Stimulated activated naive CD8-positive, alpha-beta T cell treated with anti-CD3 and anti-CD28 coated beads, Interleukin-15, Interleukin-2, amounts not matched to agents 100 ng/mL and 50 ng/mL, for 24 hours (primary cell): ENCODE data around the gene RAB11FIP3.
"Not testable (repeated sequence)": the region's sequence is repeated elsewhere in the genome, so short reads cannot be mapped to it uniquely, and the experiment has no call there.

Experiments used
- H3K27ac Mint-ChIP-seq: one replicate; pipeline ENCODE4 v1.8.0; 2021; ENCODE audit warnings: mild to moderate bottlenecking, mixed read lengths
- H3K27me3 Mint-ChIP-seq: one replicate; pipeline ENCODE4 v1.8.0; 2021; ENCODE audit warnings: mixed read lengths
- H3K36me3 Mint-ChIP-seq: one replicate; pipeline ENCODE4 v1.8.0; 2021; ENCODE audit warnings: low read depth, mixed read lengths
- H3K4me1 Mint-ChIP-seq: one replicate; pipeline ENCODE4 v1.8.0; 2021; ENCODE audit warnings: low read depth, mixed read lengths
- H3K4me3 Mint-ChIP-seq: one replicate; pipeline ENCODE4 v1.8.0; 2021; ENCODE audit warnings: mild to moderate bottlenecking, mixed read lengths
- H3K9me3 Mint-ChIP-seq: one replicate; pipeline ENCODE4 v1.8.0; 2021; ENCODE audit warnings: mixed read lengths

The RAB11FIP3 gene

GRCh38 chr16:404971-405486, 20.4 kb upstream of the RAB11FIP3 start:
- Mint-ChIP-seq H3K27ac (no peak overlapping the region), H3K27me3 (no peaks in the 10 kb centered on the region), H3K4me3 (no peak overlapping the region), H3K36me3 (no peaks in the 10 kb centered on the region), H3K4me1 (peaks cover 13% of the 10 kb centered on the region), H3K9me3 (no peaks in the 10 kb centered on the region)

GRCh38 chr16:405548-406506, 19.6 kb upstream of the RAB11FIP3 start:
- Mint-ChIP-seq H3K27ac (no peak overlapping the region), H3K4me1 (peaks cover 6% of the 10 kb centered on the region), H3K36me3 (no peaks in the 10 kb centered on the region), H3K27me3 (no peaks in the 10 kb centered on the region), H3K9me3 (no peaks in the 10 kb centered on the region), H3K4me3 (no peak overlapping the region)

GRCh38 chr16:407253-407652, 18.2 kb upstream of the RAB11FIP3 start:
- H3K4me1 Mint-ChIP-seq = peaks cover 3% of the 10 kb centered on the region
- H3K36me3 Mint-ChIP-seq = no peaks in the 10 kb centered on the region

GRCh38 chr16:410516-411178, 14.8 kb upstream of the RAB11FIP3 start:
- no peaks in the 10 kb centered on the region for H3K27me3 Mint-ChIP-seq

More at GRCh38 chr16:407253-407652, 18.2 kb upstream of the RAB11FIP3 start:
- Mint-ChIP-seq H3K27ac (no peak overlapping the region), H3K27me3 (no peaks in the 10 kb centered on the region), H3K9me3 (no peaks in the 10 kb centered on the region), H3K4me3 (no peak overlapping the region)

GRCh38 chr16:411576-412265, 13.7 kb upstream of the RAB11FIP3 start:
- H3K4me3 Mint-ChIP-seq = no peak overlapping the region
- H3K9me3 Mint-ChIP-seq = no peaks in the 10 kb centered on the region
- H3K27me3 Mint-ChIP-seq = no peaks in the 10 kb centered on the region
- no peaks in the 10 kb centered on the region for H3K4me1 Mint-ChIP-seq
- no peaks in the 10 kb centered on the region for H3K36me3 Mint-ChIP-seq
- H3K27ac Mint-ChIP-seq = no peak overlapping the region

More at GRCh38 chr16:410516-411178, 14.8 kb upstream of the RAB11FIP3 start:
- no peak overlapping the region for H3K4me3 Mint-ChIP-seq
- no peaks in the 10 kb centered on the region for H3K36me3 Mint-ChIP-seq
- no peaks in the 10 kb centered on the region for H3K9me3 Mint-ChIP-seq
- no peak overlapping the region for H3K27ac Mint-ChIP-seq
- no peaks in the 10 kb centered on the region for H3K4me1 Mint-ChIP-seq

GRCh38 chr16:414395-415169, 10.9 kb upstream of the RAB11FIP3 start:
- Mint-ChIP-seq H3K4me1 (no peaks in the 10 kb centered on the region), H3K27ac (no peak overlapping the region), H3K27me3 (no peaks in the 10 kb centered on the region)

GRCh38 chr16:415170-415498, 10.3 kb upstream of the RAB11FIP3 start:
- H3K4me1 Mint-ChIP-seq, H3K9me3 Mint-ChIP-seq, H3K36me3 Mint-ChIP-seq, H3K27ac Mint-ChIP-seq, H3K4me3 Mint-ChIP-seq, H3K27me3 Mint-ChIP-seq: not testable (repeated sequence)

More at GRCh38 chr16:414395-415169, 10.9 kb upstream of the RAB11FIP3 start:
- H3K9me3 Mint-ChIP-seq = no peaks in the 10 kb centered on the region
- no peak overlapping the region for H3K4me3 Mint-ChIP-seq
- H3K36me3 Mint-ChIP-seq = no peaks in the 10 kb centered on the region

GRCh38 chr16:422179-422578, 3.3 kb upstream of the RAB11FIP3 start:
- not testable (repeated sequence) for H3K4me3 Mint-ChIP-seq, H3K36me3 Mint-ChIP-seq, H3K9me3 Mint-ChIP-seq, H3K27ac Mint-ChIP-seq
- peaks cover 12% of the 10 kb centered on the region for H3K27me3 Mint-ChIP-seq
- H3K4me1 Mint-ChIP-seq = peaks cover 14% of the 10 kb centered on the region

- H3K27me3 Mint-ChIP-seq = peaks cover 12% of the 10 kb centered on the region
- peaks cover 29% of the 10 kb centered on the region for H3K4me1 Mint-ChIP-seq
- H3K4me3 Mint-ChIP-seq = peak overlapping the region; percentile 81
- no peak overlapping the region for H3K27ac Mint-ChIP-seq
- no peaks in the 10 kb centered on the region for H3K36me3 Mint-ChIP-seq
- no peaks in the 10 kb centered on the region for H3K9me3 Mint-ChIP-seq
Observed at GRCh38 chr16:424033-424622, 1.3 kb upstream of the RAB11FIP3 start.

- Mint-ChIP-seq H3K36me3 (no peaks in the 10 kb centered on the region), H3K27me3 (peaks cover 12% of the 10 kb centered on the region), H3K27ac (no peak overlapping the region), H3K4me1 (peaks cover 29% of the 10 kb centered on the region), H3K9me3 (no peaks in the 10 kb centered on the region), H3K4me3 (peak overlapping the region; percentile 81)
Observed at GRCh38 chr16:424623-425081, 797 bp upstream of the RAB11FIP3 start.

GRCh38 chr16:425740-426114, 278 bp downstream of the RAB11FIP3 start:
- H3K27me3 Mint-ChIP-seq = peaks cover 12% of the 10 kb centered on the region
- H3K4me3 Mint-ChIP-seq = peak overlapping the region; percentile 81
- no peaks in the 10 kb centered on the region for H3K9me3 Mint-ChIP-seq
- peaks cover 29% of the 10 kb centered on the region for H3K4me1 Mint-ChIP-seq
- H3K36me3 Mint-ChIP-seq = peaks cover under 1% of the 10 kb centered on the region
- no peak overlapping the region for H3K27ac Mint-ChIP-seq

GRCh38 chr16:426115-426905, 861 bp downstream of the RAB11FIP3 start:
- Mint-ChIP-seq H3K27me3 (peaks cover 12% of the 10 kb centered on the region), H3K4me1 (peaks cover 29% of the 10 kb centered on the region), H3K9me3 (no peaks in the 10 kb centered on the region), H3K27ac (peak overlapping the region; percentile 58), H3K36me3 (peaks cover 4% of the 10 kb centered on the region), H3K4me3 (peak overlapping the region; percentile 83)

GRCh38 chr16:426906-427249, 1.4 kb downstream of the RAB11FIP3 start:
- Mint-ChIP-seq H3K9me3 (no peaks in the 10 kb centered on the region), H3K36me3 (peaks cover 4% of the 10 kb centered on the region), H3K4me3 (peak overlapping the region; percentile 83), H3K4me1 (peaks cover 29% of the 10 kb centered on the region), H3K27me3 (peaks cover 12% of the 10 kb centered on the region), H3K27ac (peak overlapping the region; percentile 58)
